H1 (cell line): ENCODE data around the gene OS9. TPM values are rescaled to one million over a fixed set of nuclear protein-coding genes. Genes with fewer than 3 reads are reported as not detected.

ENCODE experiments used
- CTCF ChIA-PET: fragments of 300-600 bp; sonication (Branson Sonifier 250); formaldehyde crosslinking; loops from one replicate; lab custom pipeline; 2021; ENCODE audit not compliant: partially characterized antibody; lab: Charles Lee
- POLR2A ChIA-PET: fragments of 300-600 bp; sonication (Branson Sonifier 250); formaldehyde crosslinking; loops from one replicate; lab custom pipeline; 2021; ENCODE audit warnings: inconsistent platforms; ENCODE audit not compliant: partially characterized antibody; lab: Charles Lee
- DNase-seq, 2 experiments: peaks; one replicate each; pipeline versions ENCODE4 v3.0.0 to v3.0.0-alpha.2; 2010 to 2022; ENCODE audit warnings: low spot score in 2 of 2, low read depth in 1 of 2, mixed read lengths in 1 of 2
- FAIRE-seq: peaks from 2 replicates; lab custom pipeline; 2011; peaks lifted over from hg19 to GRCh38; lab: Jason Lieb, UNC
- H2AFZ ChIP-seq: 2 replicates; pipeline ENCODE4 v1.8.1; 2012; ENCODE audit warnings: low read length, inconsistent platforms
- H2AK5ac ChIP-seq: 2 replicates; pipeline ENCODE4 v1.6.1; 2013; ENCODE audit warnings: low read depth, low read length
- H2BK120ac ChIP-seq: replicated peaks from 2 replicates; pipeline ENCODE3; 2013; ENCODE audit warnings: low read depth, low read length, inconsistent platforms
- H2BK12ac ChIP-seq: 2 replicates; pipeline ENCODE4 v1.6.1; 2013; ENCODE audit warnings: low read depth, low read length
- H2BK15ac ChIP-seq: 2 replicates; pipeline ENCODE4 v1.6.1; 2013; ENCODE audit warnings: low read length
- H2BK20ac ChIP-seq: 2 replicates; pipeline ENCODE4 v1.6.1; 2013; ENCODE audit warnings: low read length
- H2BK5ac ChIP-seq: 2 replicates; pipeline ENCODE4 v1.6.1; 2013; ENCODE audit warnings: low read depth, low read length
- H3K14ac ChIP-seq: 2 replicates; pipeline ENCODE4 v1.6.1; 2013; ENCODE audit warnings: inconsistent platforms; ENCODE audit not compliant: insufficient read length
- H3K18ac ChIP-seq: 2 replicates; pipeline ENCODE4 v1.6.1; 2013; ENCODE audit warnings: low read length; ENCODE audit errors: extremely low read depth
- H3K23ac ChIP-seq: 2 replicates; pipeline ENCODE4 v1.6.1; 2013; ENCODE audit warnings: inconsistent platforms; ENCODE audit not compliant: insufficient read length
- H3K23me2 ChIP-seq: 2 replicates; pipeline ENCODE4 v1.6.1; 2013; ENCODE audit warnings: low read depth, low read length
- H3K27ac ChIP-seq: 2 replicates; pipeline ENCODE4 v1.6.1; 2011; ENCODE audit warnings: low read depth, low read length, inconsistent platforms
- H3K27me3 ChIP-seq, 4 experiments: replicated peaks in 1 of 4; 1 replicate in 1 of 4; 2 replicates in 3 of 4; pipeline versions ENCODE4 v1.6.1 to v1.8.1; 2011 to 2013; ENCODE audit warnings: low read length in 3 of 4, mild to moderate bottlenecking in 3 of 4, inconsistent platforms in 2 of 4, mixed read lengths in 2 of 4, moderate library complexity in 1 of 4; ENCODE audit not compliant: control insufficient read depth in 3 of 4, insufficient read depth in 3 of 4; ENCODE audit errors: extremely low read depth in 1 of 4
- H3K36me3 ChIP-seq, 4 experiments: 2 replicates each; pipeline versions ENCODE4 v1.6.1 to v1.8.1; 2011 to 2013; ENCODE audit warnings: mild to moderate bottlenecking in 4 of 4, low read length in 3 of 4, moderate library complexity in 2 of 4, control low read depth in 1 of 4, inconsistent platforms in 1 of 4; ENCODE audit not compliant: insufficient read depth in 4 of 4, control insufficient read depth in 2 of 4
- H3K4ac ChIP-seq: replicated peaks from 2 replicates; pipeline ENCODE3; 2013; ENCODE audit warnings: low read length, low read depth, mixed read lengths, inconsistent platforms; ENCODE audit not compliant: insufficient read length
- H3K4me1 ChIP-seq, 4 experiments: replicated peaks in 1 of 4; 1 replicate in 1 of 4; 2 replicates in 3 of 4; pipeline versions ENCODE4 v1.6.1 to v1.8.1; 2011 to 2013; ENCODE audit warnings: low read length in 3 of 4, inconsistent platforms in 2 of 4, mixed read lengths in 1 of 4; ENCODE audit not compliant: insufficient read depth in 4 of 4, control insufficient read depth in 3 of 4
- H3K4me2 ChIP-seq, 2 experiments: 2 replicates each; pipeline versions ENCODE4 v1.6.1 to v1.8.1; 2011 to 2013; ENCODE audit warnings: low read depth in 2 of 2, low read length in 2 of 2, control low read depth in 1 of 2, inconsistent platforms in 1 of 2, mild to moderate bottlenecking in 1 of 2; ENCODE audit not compliant: insufficient read depth in 1 of 2
- H3K4me3 ChIP-seq, 4 experiments: fragments of 200-600, 300-600 bp in 1 of 4; sonication (generic), shearing (Covaris generic), sonication (Bioruptor Twin) in 1 of 4; 2 replicates each; pipeline versions ENCODE4 v1.5.1 to v1.8.1; 2011 to 2016; ENCODE audit warnings: low read length in 4 of 4, low read depth in 3 of 4, control low read depth in 2 of 4, inconsistent platforms in 2 of 4, mild to moderate bottlenecking in 2 of 4, mixed read lengths in 1 of 4, moderate library complexity in 1 of 4; ENCODE audit not compliant: insufficient read depth in 2 of 4; ENCODE audit errors: extremely low read depth in 1 of 4
- H3K56ac ChIP-seq: replicated peaks from 2 replicates; pipeline ENCODE3; 2013; ENCODE audit warnings: low read depth, mild to moderate bottlenecking, mixed read lengths, low read length, inconsistent platforms; ENCODE audit not compliant: insufficient read length
- H3K79me1 ChIP-seq: 2 replicates; pipeline ENCODE4 v1.6.1; 2013; ENCODE audit warnings: low read depth, low read length, control low read depth
- H3K79me2 ChIP-seq, 2 experiments: 2 replicates each; pipeline versions ENCODE4 v1.6.1 to v1.8.1; 2012 to 2013; ENCODE audit warnings: low read length in 2 of 2, mild to moderate bottlenecking in 2 of 2, inconsistent platforms in 1 of 2; ENCODE audit not compliant: insufficient read depth in 2 of 2, control insufficient read depth in 1 of 2
- H3K9ac ChIP-seq, 4 experiments: replicated peaks in 1 of 4; 1 replicate in 1 of 4; 2 replicates in 3 of 4; pipeline versions ENCODE4 v1.6.1 to v1.8.1; 2011 to 2013; ENCODE audit warnings: low read depth in 3 of 4, low read length in 3 of 4, control low read depth in 2 of 4, mild to moderate bottlenecking in 2 of 4, moderate library complexity in 2 of 4, inconsistent platforms in 1 of 4; ENCODE audit errors: extremely low read depth in 1 of 4
- H3K9me3 ChIP-seq, 2 experiments: 2 replicates each; pipeline versions ENCODE4 v1.6.1 to v1.8.1; 2012 to 2013; ENCODE audit warnings: mild to moderate bottlenecking in 2 of 2, moderate library complexity in 2 of 2, control low read depth in 1 of 2, inconsistent platforms in 1 of 2, low read depth in 1 of 2, low read length in 1 of 2, mixed read lengths in 1 of 2; ENCODE audit not compliant: insufficient read depth in 2 of 2
- H4K20me1 ChIP-seq, 2 experiments: replicated peaks in 1 of 2; 2 replicates each; pipeline versions ENCODE3 to v1.8.1; 2011 to 2013; ENCODE audit warnings: inconsistent platforms in 2 of 2, low read length in 2 of 2, mild to moderate bottlenecking in 1 of 2; ENCODE audit not compliant: insufficient read depth in 2 of 2, control insufficient read depth in 1 of 2
- H4K5ac ChIP-seq: 2 replicates; pipeline ENCODE4 v1.6.1; 2013; ENCODE audit warnings: low read length, low read depth, mixed read lengths, inconsistent platforms; ENCODE audit not compliant: insufficient read length
- H4K8ac ChIP-seq: 2 replicates; pipeline ENCODE4 v1.8.0; 2013; ENCODE audit warnings: mild to moderate bottlenecking, moderate library complexity, low read length, inconsistent platforms; ENCODE audit not compliant: insufficient read depth; ENCODE audit errors: extremely low read depth
- H4K91ac ChIP-seq: replicated peaks from 2 replicates; pipeline ENCODE3; 2013; ENCODE audit warnings: low read length, mixed read lengths, inconsistent platforms; ENCODE audit not compliant: insufficient read length
- CBX8 ChIP-seq: fragments of 300-800, 300-1000 bp; sonication (generic); IDR thresholded peaks from 2 replicates; pipeline ENCODE4 v1.7.1; 2016; ENCODE audit warnings: low read depth, low read length, borderline replicate concordance
- EGR1 ChIP-seq: IDR thresholded peaks from 2 replicates; pipeline ENCODE4 v1.6.1; 2011; ENCODE audit warnings: low read depth, low read length, borderline replicate concordance
- EZH2 ChIP-seq: fragments of 200-600 bp; sonication (generic); IDR thresholded peaks from 2 replicates; pipeline ENCODE4 v1.7.1; 2012; ENCODE audit warnings: low read depth, mild to moderate bottlenecking, moderate library complexity, low read length, inconsistent platforms; ENCODE audit not compliant: severe bottlenecking
- HDAC6 ChIP-seq: IDR thresholded peaks from one replicate; pipeline ENCODE4 v1.7.1; 2012; ENCODE audit warnings: low read depth, mild to moderate bottlenecking, inconsistent platforms, low read length, moderate library complexity
- KDM4A ChIP-seq: IDR thresholded peaks from one replicate; pipeline ENCODE4 v1.7.1; 2012; ENCODE audit warnings: low read depth, mild to moderate bottlenecking, moderate library complexity, low read length, inconsistent platforms; ENCODE audit not compliant: severe bottlenecking
- KDM5A ChIP-seq: fragments of 200-600 bp; IDR thresholded peaks from 2 replicates; pipeline ENCODE4 v1.7.1; 2012; ENCODE audit warnings: mild to moderate bottlenecking, low read length, inconsistent platforms, mixed read lengths
- MAFK ChIP-seq: IDR thresholded peaks from 2 replicates; pipeline ENCODE4 v1.6.1; 2012; ENCODE audit warnings: low read depth, mild to moderate bottlenecking, improper control_type of control experiment, low read length
- MAX ChIP-seq: IDR thresholded peaks from 2 replicates; pipeline ENCODE4 v1.6.1; 2012; ENCODE audit warnings: inconsistent platforms
- POLR2A ChIP-seq, 2 experiments: IDR thresholded peaks; 1 replicate in 1 of 2; 2 replicates in 1 of 2; pipeline ENCODE4 v1.6.1; 2011; ENCODE audit warnings: low read depth in 2 of 2, low read length in 2 of 2, mild to moderate bottlenecking in 2 of 2; ENCODE audit errors: control extremely low read depth in 1 of 2
- RBBP5 ChIP-seq: IDR thresholded peaks from 2 replicates; pipeline ENCODE4 v1.7.1; 2012; ENCODE audit warnings: low read depth, mild to moderate bottlenecking, inconsistent platforms, low read length, moderate library complexity, borderline replicate concordance
- SIN3A ChIP-seq, 2 experiments: IDR thresholded peaks in 1 of 2; conservative IDR thresholded peaks in 1 of 2; 2 replicates each; pipeline ENCODE4 v1.6.1; 2011 to 2012; ENCODE audit warnings: low read length in 2 of 2, improper control_type of control experiment in 1 of 2, low read depth in 1 of 2, mild to moderate bottlenecking in 1 of 2
- SIRT6 ChIP-seq: IDR thresholded peaks from one replicate; pipeline ENCODE4 v1.7.1; 2012; ENCODE audit warnings: low read length, inconsistent platforms
- TBP ChIP-seq: IDR thresholded peaks from 2 replicates; pipeline ENCODE4 v1.6.1; 2011; ENCODE audit warnings: low read depth, low read length, improper control_type of control experiment
- polyA plus RNA-seq, 7 experiments: library from polyadenylated mRNA; depleted of rRNA in 3 of 7; stranded (reverse) in 5 of 7; unstranded in 2 of 7; fragments of >200 nt in 5 of 7; fragments of 200-250 nt in 2 of 7; gene quantifications; 1 replicate in 5 of 7; 2 replicates in 1 of 7; 4 replicates in 1 of 7; pipeline versions ENCODE4 v1.2.1 to v1.2.3, GENCODE V29; 2011 to 2013; ENCODE audit warnings: missing spikeins in 2 of 7, mixed read lengths in 2 of 7
- total RNA-seq: library from RNA; stranded (reverse); fragmentation: NEBNext Ultra II Directional; extraction: Animal tissue kit (Norgen Biotek cat#: 25700); gene quantifications from 2 replicates; pipeline ENCODE4 v1.2.1, GENCODE V29; 2021

OS9 gene
- total and polyA plus RNA-seq, 2 of the 8 experiments (the other 6 are each of a cell fraction or from before 2014, with no cell fraction given), result 71.0 to 108 TPM

- Histone ChIP-seq H2BK12ac (no peak overlapping the region), H3K36me3 (no peaks in the 10 kb centered on the region), H2BK120ac (no peak overlapping the region), H3K27ac (no peak overlapping the region), H3K27me3 (no peaks in the 10 kb centered on the region), H3K9ac (no peak overlapping the region), H4K8ac (no peak overlapping the region), H3K4me1 (no peaks in the 10 kb centered on the region), H3K9me3 (peaks cover 3 to 5% of the 10 kb centered on the region in 2 experiments; a peak in 2 of 4 replicates), H2BK20ac (no peak overlapping the region), H3K23ac (no peak overlapping the region), H3K4me2 (no peak overlapping the region), H3K4me3 (no peak overlapping the region), H3K23me2 (no peaks in the 10 kb centered on the region), H2BK5ac (no peak overlapping the region), H3K18ac (no peak overlapping the region), H3K56ac (no peak overlapping the region), H3K4ac (no peak overlapping the region), H3K79me1 (no peaks in the 10 kb centered on the region), H2BK15ac (no peak overlapping the region), H2AFZ (no peak overlapping the region), H4K5ac (no peak overlapping the region), H2AK5ac (no peak overlapping the region), H3K79me2 (no peaks in the 10 kb centered on the region)
- DNase-seq (no peak), FAIRE-seq (no peak)
- CTCF ChIA-PET, result interaction anchor here (1.5 kb wide), 1 partner anchor 14 kb away, joined by 3 read pairs; the partner anchor contains the start of gene OS9
- POLR2A ChIA-PET, result no interaction called here
- no peak for TF ChIP-seq POLR2A (IDR thresholded peaks at IDR 0.05; ENCODE audit: control extremely low read depth in 1 of 2, low read depth in 2 of 2, low read length in 2 of 2)
- TF ChIP-seq EGR1, result no peak
- TF ChIP-seq SIN3A (conservative IDR thresholded peaks at IDR 0.05 in 1 of 2, IDR thresholded peaks at IDR 0.05 in 1 of 2; ENCODE audit: low read depth in 1 of 2, low read length in 2 of 2), result no peak
- TF ChIP-seq MAX, result no peak
- no peak for TF ChIP-seq KDM5A
- TF ChIP-seq TBP, result no peak
- no peak for TF ChIP-seq HDAC6
- no peak for TF ChIP-seq EZH2
- TF ChIP-seq RBBP5, result no peak
- no peak for TF ChIP-seq KDM4A
- no peak for TF ChIP-seq CBX8
- TF ChIP-seq SIRT6, result no peak
- TF ChIP-seq MAFK, result no peak
- TF ChIP-seq, all 59 proteins: peak for 0
- no peak overlapping the region for H3K14ac ChIP-seq
- no peaks in the 10 kb centered on the region for H4K20me1 ChIP-seq
- H4K91ac ChIP-seq, result no peak overlapping the region
Measured at GRCh38 chr12:57679697-57680096, 14.2 kb upstream of the OS9 start.
